Stimulated activated CD8-positive, alpha-beta memory T cell treated with anti-CD3 and anti-CD28 coated beads, Interleukin-7, amount 100 ng/mL, for 1 hour (primary cell): Measurements from ENCODE around the gene IQSEC2.
A peak's percentile ranks its signal among the peaks of the same experiment; 100 is the strongest.

Experiments used
- DNase-seq, 2 donors: peaks; one replicate each; pipeline ENCODE4 v3.0.0-alpha.2; 2020; ENCODE audit warnings: low read depth in 2 of 2

Gene IQSEC2

GRCh38 chrX:53244610-53245009, 36.8 kb downstream of the IQSEC2 start:
- DNase-seq, result no peak

DNA sequence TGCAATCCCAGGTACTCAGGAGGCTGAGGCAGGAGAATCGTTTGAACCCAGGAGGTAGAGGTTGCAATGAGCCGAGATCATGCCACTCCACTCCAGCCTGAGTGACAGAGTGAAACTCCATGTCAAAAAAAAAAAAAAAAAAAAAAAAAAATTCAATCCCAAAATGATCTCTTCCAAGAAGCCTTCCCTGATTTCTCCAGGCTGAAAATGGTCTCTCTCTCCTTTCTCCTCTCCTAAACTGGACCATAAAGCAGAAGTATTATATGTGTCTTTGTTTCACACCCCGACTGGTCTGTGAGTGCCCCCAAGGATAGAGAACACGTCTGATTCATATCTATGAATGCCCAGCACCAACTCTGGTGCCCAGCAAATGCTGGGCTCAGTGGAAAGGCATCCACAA, 39.1 kb downstream of the IQSEC2 start:
- DNase-seq, result no peak

- no peak for DNase-seq
These were observed 39.8 kb downstream of the IQSEC2 start for GRCh38 chrX:53241558-53241957.

DNA sequence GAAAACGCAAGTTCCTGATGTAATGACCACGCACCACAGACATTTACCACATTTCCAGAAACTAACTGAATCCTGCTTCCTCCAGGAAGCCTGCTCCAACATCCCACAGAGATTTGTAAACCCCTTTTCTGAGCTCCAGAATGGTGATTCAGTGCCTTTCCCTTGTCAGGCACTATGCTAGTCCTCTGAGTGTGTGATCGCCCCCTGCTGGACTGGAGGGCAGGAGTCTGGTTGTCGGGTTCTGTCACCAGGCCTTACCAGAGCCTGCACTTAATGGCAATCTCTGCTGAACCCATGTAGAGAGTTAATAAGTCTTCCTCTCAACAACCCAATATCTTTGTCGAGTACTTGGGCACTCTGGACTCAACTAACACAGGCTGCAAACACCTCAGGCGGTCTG, 41.9 kb downstream of the IQSEC2 start:
- peak in 1 of 2 donors; percentile 21 for DNase-seq

GRCh38 chrX:53237056-53237455, 44.3 kb downstream of the IQSEC2 start:
- no peak for DNase-seq

DNA sequence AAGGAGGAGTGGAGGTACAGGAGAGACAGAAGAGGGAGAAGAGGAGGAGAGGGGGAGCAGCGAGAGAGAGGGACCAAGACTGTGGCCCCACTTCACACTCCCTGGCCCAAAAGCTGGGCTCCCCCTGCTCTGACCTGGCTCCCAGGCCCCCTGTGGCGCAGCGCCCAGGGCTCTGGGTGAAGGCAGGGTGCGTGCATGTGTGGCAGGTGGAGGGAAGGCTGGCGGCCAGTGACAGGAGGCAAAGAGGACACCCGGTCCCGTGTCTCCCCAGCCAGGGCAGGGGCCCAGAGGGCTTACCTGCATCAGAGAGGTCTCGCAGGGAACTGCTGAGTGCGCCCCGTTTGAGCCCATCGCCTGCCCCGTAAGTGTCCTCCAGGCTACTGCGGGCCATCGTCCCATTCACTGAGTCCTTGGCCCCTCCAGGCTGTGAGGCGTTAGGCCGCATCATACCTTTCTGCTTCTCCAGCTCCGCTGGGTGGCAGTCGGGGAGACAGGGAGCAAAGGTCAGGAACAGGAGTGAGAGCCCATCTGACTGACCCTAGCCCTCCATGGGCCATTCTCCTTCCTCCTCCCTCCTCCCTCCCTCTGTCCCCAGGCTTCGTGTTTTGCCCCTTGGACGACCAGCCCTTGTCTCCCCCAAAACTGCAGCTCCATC, 45.2 kb downstream of the IQSEC2 start:
- no peak for DNase-seq

- DNase-seq, result no peak
These were observed 45.8 kb downstream of the IQSEC2 start for GRCh38 chrX:53235566-53235965.

GRCh38 chrX:53234484-53234883, 46.9 kb downstream of the IQSEC2 start:
- no peak for DNase-seq

GRCh38 chrX:53233536-53233935, 47.8 kb downstream of the IQSEC2 start:
- no peak for DNase-seq

GRCh38 chrX:53230116-53230515, 51.3 kb downstream of the IQSEC2 start:
- no peak for DNase-seq

GRCh38 chrX:53227224-53227765, 54.1 kb downstream of the IQSEC2 start:
- no peak for DNase-seq

GRCh38 chrX:53224860-53225797, 56.3 kb downstream of the IQSEC2 start, which contains the start of gene KDM5C:
TSS of gene KDM5C (minus strand) at chrX:53225207. CDS start at chrX:53224889, 318 bp downstream.
- peak; percentile 75 to 82 for DNase-seq

GRCh38 chrX:53223955-53224859, 57.2 kb downstream of the IQSEC2 start:
- no peak for DNase-seq

DNA sequence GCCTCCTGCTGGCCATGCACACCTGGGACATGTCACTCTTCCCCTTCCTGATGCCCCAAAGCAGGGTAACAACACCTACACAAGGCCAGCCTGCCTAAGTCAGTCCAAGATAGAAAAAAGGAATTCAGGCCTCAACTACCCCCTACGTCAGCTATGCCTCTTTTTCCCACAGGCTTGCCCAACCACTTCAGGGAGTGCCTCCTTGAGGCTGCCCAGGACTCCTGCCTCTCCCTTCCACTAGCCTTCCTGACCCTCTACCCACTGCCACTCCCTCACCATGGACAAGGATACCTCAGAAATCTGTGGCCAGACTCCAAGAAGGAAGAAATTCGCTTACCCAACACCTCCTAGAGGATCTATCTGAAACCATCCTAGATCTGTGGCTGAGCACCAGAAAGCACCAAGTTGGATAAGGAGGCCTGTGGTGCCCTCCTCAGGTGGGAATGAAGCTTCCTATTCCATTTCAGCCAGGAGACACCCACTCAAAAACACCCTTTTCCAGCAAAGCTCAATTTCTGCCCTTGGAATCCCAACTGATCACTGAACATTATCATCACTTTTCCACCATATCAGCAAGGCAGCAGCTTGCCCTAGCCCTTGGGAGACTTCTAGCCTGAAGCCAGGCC, 58.2 kb downstream of the IQSEC2 start:
- DNase-seq, result no peak
